22Rv1 (cell line): ENCODE results near the gene RAMACL.

Source experiments
- ZFX ChIP-seq: fragments of 450-650 bp; IDR thresholded peaks from 2 replicates; pipeline ENCODE4 v1.6.1; 2017; ENCODE audit warnings: antibody characterized with exemption, borderline replicate concordance
- TF ChIP-seq, protein P1 (sequence below): fragments of 450-650 bp; IDR thresholded peaks from 2 replicates; pipeline ENCODE4 v1.5.1; 2017; ENCODE audit warnings: mild to moderate bottlenecking

DNA sequence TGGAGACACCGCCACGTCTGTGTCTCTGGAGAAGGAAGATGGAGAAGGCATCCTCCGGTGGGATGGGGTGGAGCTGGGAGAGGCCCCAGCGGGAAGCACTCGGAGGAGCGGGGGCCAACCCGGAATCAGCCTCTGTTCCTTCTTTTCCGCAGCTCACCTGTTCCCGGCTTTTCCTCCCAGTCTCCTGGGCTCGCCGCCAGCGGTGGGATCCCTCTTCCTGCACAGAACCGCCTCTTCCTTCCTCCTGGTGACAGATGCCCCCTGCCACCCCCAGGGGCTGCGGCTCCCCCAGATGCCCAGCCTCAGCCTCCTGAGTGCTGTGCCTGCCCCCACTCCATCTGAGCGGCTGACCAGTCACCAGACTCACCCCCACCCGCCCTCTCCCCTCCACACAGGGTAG lies 23.3 kb downstream of the RAMACL start:
- TF ChIP-seq ZFX, result no peak
- TF ChIP-seq, protein P1, sequence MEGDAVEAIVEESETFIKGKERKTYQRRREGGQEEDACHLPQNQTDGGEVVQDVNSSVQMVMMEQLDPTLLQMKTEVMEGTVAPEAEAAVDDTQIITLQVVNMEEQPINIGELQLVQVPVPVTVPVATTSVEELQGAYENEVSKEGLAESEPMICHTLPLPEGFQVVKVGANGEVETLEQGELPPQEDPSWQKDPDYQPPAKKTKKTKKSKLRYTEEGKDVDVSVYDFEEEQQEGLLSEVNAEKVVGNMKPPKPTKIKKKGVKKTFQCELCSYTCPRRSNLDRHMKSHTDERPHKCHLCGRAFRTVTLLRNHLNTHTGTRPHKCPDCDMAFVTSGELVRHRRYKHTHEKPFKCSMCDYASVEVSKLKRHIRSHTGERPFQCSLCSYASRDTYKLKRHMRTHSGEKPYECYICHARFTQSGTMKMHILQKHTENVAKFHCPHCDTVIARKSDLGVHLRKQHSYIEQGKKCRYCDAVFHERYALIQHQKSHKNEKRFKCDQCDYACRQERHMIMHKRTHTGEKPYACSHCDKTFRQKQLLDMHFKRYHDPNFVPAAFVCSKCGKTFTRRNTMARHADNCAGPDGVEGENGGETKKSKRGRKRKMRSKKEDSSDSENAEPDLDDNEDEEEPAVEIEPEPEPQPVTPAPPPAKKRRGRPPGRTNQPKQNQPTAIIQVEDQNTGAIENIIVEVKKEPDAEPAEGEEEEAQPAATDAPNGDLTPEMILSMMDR, result no peak
